Measurements from ENCODE around the gene INTU.
A peak's percentile ranks its signal among the peaks of the same experiment; 100 is the strongest.

The INTU gene

GRCh38 chr4:127632420-127633403 lies at the start of gene INTU:
Gene INTU (plus strand): TSS chr4:127632957. CDS start chr4:127633035, 78 bp downstream.
- no peaks in the 10 kb centered on the region for H3K36me3 ChIP-seq (ENCODE audit: control insufficient read depth in 2 of 2, insufficient read depth in 1 of 2, low read length in 2 of 2)
- H3K9me3 ChIP-seq (ENCODE audit: control insufficient read depth, insufficient read depth, low read depth, low read length): no peaks in the 10 kb centered on the region
- H3K4me3 ChIP-seq (ENCODE audit: low read depth, low read length): peak within 1 kb of the TSS; percentile 55
- ChIA-PET CTCF (interaction anchor here (3.3 kb wide), 1 partner anchor 10 kb away, joined by 16 read pairs; no protein-coding TSS in a partner anchor), POLR2A (interaction anchor here (0.6 to 4.9 kb wide), 5 partner anchors 9 to 428 kb away, joined by 3 to 33 read pairs (median 4); partner anchors contain the start of genes ABHD18, HSPA4L, LARP1B and MFSD8)
- no peaks in the 10 kb centered on the region for H3K4me1 ChIP-seq (ENCODE audit: control insufficient read depth, insufficient read depth, low read length)
- H3K27ac ChIP-seq (ENCODE audit: extremely low read depth, low read depth, low read length): no peak within 1 kb of the TSS; the same call in 1 of the 2 replicates
- TF ChIP-seq PRDM10 (tag by site-specific recombination; IDR thresholded peaks at IDR 0.05): peak; percentile 81
- peak; percentile 85 for TF ChIP-seq IKZF3 (tag by site-specific recombination; IDR thresholded peaks at IDR 0.05)
- no peak for TF ChIP-seq ZFP69B (tag by site-specific recombination; IDR thresholded peaks at IDR 0.05)
- TF ChIP-seq GLIS1 (tag by site-specific recombination; IDR thresholded peaks at IDR 0.05): 0 out of 2 replicates have a peak, but pooled peaks have one; percentile 8
- 0 out of 2 replicates have a peak, but pooled peaks have one; percentile 19 for TF ChIP-seq ZNF660 (tag by site-specific recombination; IDR thresholded peaks at IDR 0.05)
- peak; percentile 20; the same call in 1 of the 2 replicates for TF ChIP-seq ZNF394 (tag by site-specific recombination; IDR thresholded peaks at IDR 0.05; ENCODE audit: borderline replicate concordance)
- no peak for TF ChIP-seq KLF16 (tag by site-specific recombination; IDR thresholded peaks at IDR 0.05)
- no peak for TF ChIP-seq ZNF792 (tag by site-specific recombination; IDR thresholded peaks at IDR 0.05)
- peak; percentile 50 for TF ChIP-seq SP2 (tag by site-specific recombination; IDR thresholded peaks at IDR 0.05)
- no peak for TF ChIP-seq ELK4 (IDR thresholded peaks at IDR 0.05; ENCODE audit: borderline replicate concordance, low read depth, low read length)
- TF ChIP-seq AEBP2 (tag by site-specific recombination; IDR thresholded peaks at IDR 0.05; ENCODE audit: borderline replicate concordance): no peak
- peak; percentile 41; the same call in 1 of the 2 replicates for TF ChIP-seq ZFHX2 (tag by site-specific recombination; conservative IDR thresholded peaks at IDR 0.05)
- peak; percentile 61 for TF ChIP-seq ZNF335 (tag by site-specific recombination; conservative IDR thresholded peaks at IDR 0.05)
- no peak for TF ChIP-seq PATZ1 (tag by site-specific recombination; IDR thresholded peaks at IDR 0.05)
- no peak for TF ChIP-seq KLF17 (tag by site-specific recombination; IDR thresholded peaks at IDR 0.05)
- TF ChIP-seq TRIM28 (IDR thresholded peaks at IDR 0.05; ENCODE audit: borderline replicate concordance, low read length): peak; percentile 52; the same call in 1 of the 2 replicates
- peak; percentile 54; the same call in 1 of the 2 replicates for TF ChIP-seq MYNN (tag by site-specific recombination; IDR thresholded peaks at IDR 0.05; ENCODE audit: borderline replicate concordance)
- peak; percentile 60; the same call in 1 of the 2 replicates for TF ChIP-seq ZNF600 (tag by site-specific recombination; IDR thresholded peaks at IDR 0.05)
- 0 out of 2 replicates have a peak, but pooled peaks have one; percentile 28 for TF ChIP-seq ZXDB (tag by site-specific recombination; IDR thresholded peaks at IDR 0.05)
- TF ChIP-seq ZNF354C (tag by site-specific recombination; IDR thresholded peaks at IDR 0.05; ENCODE audit: borderline replicate concordance, low read depth): no peak
- TF ChIP-seq YY1 (tag by site-specific recombination; IDR thresholded peaks at IDR 0.05): peak; percentile 42; the same call in 1 of the 2 replicates
- no peak for TF ChIP-seq ZNF501 (tag by site-specific recombination; IDR thresholded peaks at IDR 0.05)
- peak; percentile 68 for TF ChIP-seq PRDM1 (tag by site-specific recombination; IDR thresholded peaks at IDR 0.05)
- TF ChIP-seq ZNF76 (tag by site-specific recombination; IDR thresholded peaks at IDR 0.05; ENCODE audit: borderline replicate concordance, low read depth): peak; percentile 43; the same call in 1 of the 2 replicates
- peak; percentile 62 for TF ChIP-seq ZNF366 (tag by site-specific recombination; conservative IDR thresholded peaks at IDR 0.05)
- no peak for TF ChIP-seq SCRT2 (tag by site-specific recombination; IDR thresholded peaks at IDR 0.05)
- TF ChIP-seq ZBTB17 (tag by site-specific recombination; IDR thresholded peaks at IDR 0.05): peak; percentile 88

All from HEK293 (cell line).